Activated CD8-positive, alpha-beta T cell treated with anti-CD3 and anti-CD28 coated beads for 36 hours (primary cell): ENCODE data around the gene WDFY2. TPM values are rescaled to one million over a fixed set of nuclear protein-coding genes. Genes with fewer than 3 reads are reported as not detected.

Experiments used
- ATAC-seq: fragments of 200-7000 bp; cut with Tn5 transposase; one replicate; pipeline ENCODE4 v1.10.0; 2021; ENCODE audit warnings: mild to moderate bottlenecking, moderate library complexity
- CTCF ChIA-PET: fragments of 350-600 bp; sonication (Branson Sonifier 250); formaldehyde crosslinking; loops from one replicate; lab custom pipeline; 2021; ENCODE audit warnings: antibody characterized with exemption; lab: Charles Lee
- POLR2A ChIA-PET: fragments of 350-600 bp; sonication (Branson Sonifier 250); formaldehyde crosslinking; loops from one replicate; lab custom pipeline; 2021; ENCODE audit warnings: antibody characterized with exemption; lab: Charles Lee
- DNase-seq: peaks from one replicate; pipeline ENCODE4 v3.0.0-alpha.2; 2020
- H3K27ac Mint-ChIP-seq: one replicate; pipeline ENCODE4 v1.8.0; 2021; ENCODE audit warnings: mild to moderate bottlenecking, mixed read lengths
- H3K27me3 Mint-ChIP-seq: one replicate; pipeline ENCODE4 v1.8.0; 2021; ENCODE audit warnings: mixed read lengths
- H3K36me3 Mint-ChIP-seq: one replicate; pipeline ENCODE4 v1.8.0; 2021; ENCODE audit warnings: low read depth, mixed read lengths
- H3K4me1 Mint-ChIP-seq: one replicate; pipeline ENCODE4 v1.8.0; 2021; ENCODE audit warnings: low read depth, mixed read lengths
- H3K4me3 Mint-ChIP-seq: one replicate; pipeline ENCODE4 v1.8.0; 2021; ENCODE audit warnings: mild to moderate bottlenecking, moderate library complexity, mixed read lengths
- H3K9me3 Mint-ChIP-seq: one replicate; pipeline ENCODE4 v1.8.0; 2021; ENCODE audit warnings: mixed read lengths
- CTCF ChIP-seq: fragments of 200-600 bp; IDR thresholded peaks from one replicate; pipeline ENCODE4 v1.8.0; 2022; ENCODE audit warnings: antibody characterized with exemption, mild to moderate bottlenecking
- intact Hi-C: fragments of 100-400 bp; cut with micrococcal nuclease; formaldehyde crosslinking; loops from one replicate; pipeline ENCODE4 v1.10.0; 2022
- total RNA-seq, 2 experiments: library from RNA; stranded (reverse); gene quantifications; one replicate each; pipeline ENCODE4 v1.2.3, GENCODE V29; 2021

Gene WDFY2
- total RNA-seq, 2 experiments from 2014 or later, result 11.2 to 11.6 TPM

GRCh38 chr13:51802631-51803418 is 218.6 kb downstream of the WDFY2 start:
- intact Hi-C loops, result loop anchor here (2.0 to 5.0 kb wide), 3 partner anchors 216 to 366 kb away; partner anchors contain the start of gene INTS6
- ATAC-seq (peak; percentile 0), DNase-seq (no peak)
- ChIA-PET CTCF (interaction anchor here (0.5 to 1.5 kb wide), 10 partner anchors 10 to 517 kb away, joined by 3 to 6 read pairs (median 4); no protein-coding TSS in a partner anchor), POLR2A (interaction anchor here (0.6 to 2.7 kb wide), 13 partner anchors 10 to 352 kb away, joined by 3 to 11 read pairs (median 4); partner anchors contain the start of gene INTS6)
- H3K27ac Mint-ChIP-seq, result peak overlapping the region; percentile 100
- H3K4me3 Mint-ChIP-seq, result peak overlapping the region; percentile 95
- TF ChIP-seq CTCF, result no peak
- peaks cover 9% of the 10 kb centered on the region for H3K36me3 Mint-ChIP-seq
- H3K4me1 Mint-ChIP-seq, result peaks cover 55% of the 10 kb centered on the region
- H3K9me3 Mint-ChIP-seq, result no peaks in the 10 kb centered on the region
- H3K27me3 Mint-ChIP-seq, result no peaks in the 10 kb centered on the region

GRCh38 chr13:51803422-51804294 is 219.4 kb downstream of the WDFY2 start, which contains the start of gene DHRS12:
Gene DHRS12, minus strand, starts transcription at chr13:51804163. Its CDS starts 4,504 bp downstream, at chr13:51799659.
- intact Hi-C loops, result loop anchor here (2.0 to 5.0 kb wide), 4 partner anchors 19 to 366 kb away; partner anchors contain the start of gene INTS6
- peaks cover 10% of the 10 kb centered on the region for H3K36me3 Mint-ChIP-seq
- no peaks in the 10 kb centered on the region for H3K9me3 Mint-ChIP-seq
- DNase-seq (peak; percentile 90), ATAC-seq (peak; percentile 78)
- H3K4me3 Mint-ChIP-seq, result peak within 1 kb of the TSS; percentile 95
- CTCF ChIA-PET, result interaction anchor here (0.5 to 1.5 kb wide), 4 partner anchors 22 to 518 kb away, joined by 3 read pairs; no protein-coding TSS in a partner anchor
- POLR2A ChIA-PET, result interaction anchor here (0.6 to 2.7 kb wide), 11 partner anchors 10 to 351 kb away, joined by 3 to 11 read pairs (median 4); partner anchors contain the start of gene INTS6
- peak within 1 kb of the TSS; percentile 100 for H3K27ac Mint-ChIP-seq
- H3K27me3 Mint-ChIP-seq, result no peaks in the 10 kb centered on the region
- no peak for TF ChIP-seq CTCF
- H3K4me1 Mint-ChIP-seq, result peaks cover 55% of the 10 kb centered on the region

- Mint-ChIP-seq H3K36me3 (peaks cover 13% of the 10 kb centered on the region), H3K27me3 (no peaks in the 10 kb centered on the region), H3K4me3 (peak overlapping the region; percentile 95), H3K9me3 (no peaks in the 10 kb centered on the region), H3K4me1 (peaks cover 55% of the 10 kb centered on the region), H3K27ac (peak overlapping the region; percentile 90)
- peak; percentile 62 for DNase-seq
- no peak for TF ChIP-seq CTCF
- ChIA-PET POLR2A (interaction anchor here (1.1 to 2.7 kb wide), 4 partner anchors 10 to 24 kb away, joined by 3 to 11 read pairs (median 8); no protein-coding TSS in a partner anchor), CTCF (interaction anchor here (1.4 to 3.4 kb wide), 4 partner anchors 10 to 28 kb away, joined by 5 to 53 read pairs (median 6); no protein-coding TSS in a partner anchor)
- intact Hi-C loops, result loop anchor here (2.0 to 5.0 kb wide), 3 partner anchors 18 to 367 kb away; no protein-coding TSS in a partner anchor
- ATAC-seq, result peak; percentile 16
These were observed 220.3 kb downstream of the WDFY2 start for GRCh38 chr13:51804295-51805172.

GRCh38 chr13:51805313-51805712 is 221.1 kb downstream of the WDFY2 start:
- intact Hi-C loops, result loop anchor here (2.0 kb wide), 1 partner anchor 17 kb away; no protein-coding TSS in a partner anchor
- H3K9me3 Mint-ChIP-seq, result no peaks in the 10 kb centered on the region
- H3K4me3 Mint-ChIP-seq, result peak overlapping the region; percentile 95
- CTCF ChIA-PET, result interaction anchor here (1.4 to 3.4 kb wide), 4 partner anchors 9 to 27 kb away, joined by 5 to 53 read pairs (median 6); no protein-coding TSS in a partner anchor
- H3K4me1 Mint-ChIP-seq, result peaks cover 50% of the 10 kb centered on the region
- ATAC-seq, result no peak
- POLR2A ChIA-PET, result interaction anchor here (0.9 to 1.7 kb wide), 5 partner anchors 10 to 352 kb away, joined by 3 to 10 read pairs (median 4); partner anchors contain the start of gene INTS6
- peaks cover 17% of the 10 kb centered on the region for H3K36me3 Mint-ChIP-seq
- H3K27ac Mint-ChIP-seq, result peak overlapping the region; percentile 90
- no peaks in the 10 kb centered on the region for H3K27me3 Mint-ChIP-seq
- no peak for DNase-seq
- no peak for TF ChIP-seq CTCF
